Ishikawa (cell line): ENCODE measurements around the gene KCTD11.
A peak's percentile ranks its signal among the peaks of the same experiment; 100 is the strongest.

ENCODE experiments used
- CEBPB ChIP-seq: IDR thresholded peaks from 2 replicates; pipeline ENCODE4 v1.6.1; 2012
- CREB1 ChIP-seq: IDR thresholded peaks from 2 replicates; pipeline ENCODE4 v1.6.1; 2012; ENCODE audit warnings: low read depth
- EGR1 ChIP-seq: IDR thresholded peaks from 2 replicates; pipeline ENCODE4 v1.6.1; 2012
- EP300 ChIP-seq: IDR thresholded peaks from 2 replicates; pipeline ENCODE4 v1.6.1; 2012; ENCODE audit warnings: borderline replicate concordance
- FOXM1 ChIP-seq: IDR thresholded peaks from 2 replicates; pipeline ENCODE4 v1.6.1; 2012; ENCODE audit warnings: low read depth, borderline replicate concordance
- NFIC ChIP-seq: IDR thresholded peaks from 2 replicates; pipeline ENCODE4 v1.6.1; 2012
- RAD21 ChIP-seq: IDR thresholded peaks from 2 replicates; pipeline ENCODE4 v1.6.1; 2012; ENCODE audit warnings: low read depth
- TAF1 ChIP-seq: IDR thresholded peaks from 2 replicates; pipeline ENCODE4 v1.6.1; 2012; ENCODE audit warnings: low read depth, mild to moderate bottlenecking
- TCF12 ChIP-seq: IDR thresholded peaks from 2 replicates; pipeline ENCODE4 v1.6.1; 2012; ENCODE audit warnings: low read depth
- TEAD4 ChIP-seq: IDR thresholded peaks from 2 replicates; pipeline ENCODE4 v1.6.1; 2012
- YY1 ChIP-seq: IDR thresholded peaks from 2 replicates; pipeline ENCODE4 v1.6.1; 2012; ENCODE audit warnings: low read depth
- ZBTB7A ChIP-seq: IDR thresholded peaks from 2 replicates; pipeline ENCODE4 v1.6.1; 2012; ENCODE audit warnings: low read depth
- TF ChIP-seq, protein P1 (sequence below): IDR thresholded peaks from 2 replicates; pipeline ENCODE4 v1.6.1; 2012; ENCODE audit warnings: low read depth, mild to moderate bottlenecking
- TF ChIP-seq, protein P2 (sequence below): IDR thresholded peaks from 2 replicates; pipeline ENCODE4 v1.6.1; 2012
- TF ChIP-seq, protein P3 (sequence below): IDR thresholded peaks from 2 replicates; pipeline ENCODE4 v1.6.1; 2012

KCTD11 gene

DNA sequence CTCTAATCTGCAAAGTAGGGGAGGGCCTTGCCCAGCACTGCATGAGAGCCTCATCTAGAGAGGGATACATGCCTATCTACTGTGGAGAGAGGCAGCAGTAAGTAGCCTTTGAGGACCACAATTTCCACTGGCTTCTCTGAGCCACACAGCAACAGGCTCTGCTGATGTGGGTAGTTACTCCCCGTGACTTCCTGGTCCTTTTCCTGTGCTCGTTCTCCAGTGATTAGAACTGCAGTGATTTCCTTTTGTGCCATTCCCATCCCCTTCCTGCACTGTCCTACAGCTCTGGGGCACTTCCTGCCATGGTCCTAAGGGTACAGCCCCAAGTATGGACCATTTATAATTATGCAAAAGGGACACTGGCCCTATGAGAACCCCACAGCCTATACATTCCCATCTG lies 39.3 kb downstream of the KCTD11 start:
- no peak for TF ChIP-seq TAF1
- TF ChIP-seq, protein P1, sequence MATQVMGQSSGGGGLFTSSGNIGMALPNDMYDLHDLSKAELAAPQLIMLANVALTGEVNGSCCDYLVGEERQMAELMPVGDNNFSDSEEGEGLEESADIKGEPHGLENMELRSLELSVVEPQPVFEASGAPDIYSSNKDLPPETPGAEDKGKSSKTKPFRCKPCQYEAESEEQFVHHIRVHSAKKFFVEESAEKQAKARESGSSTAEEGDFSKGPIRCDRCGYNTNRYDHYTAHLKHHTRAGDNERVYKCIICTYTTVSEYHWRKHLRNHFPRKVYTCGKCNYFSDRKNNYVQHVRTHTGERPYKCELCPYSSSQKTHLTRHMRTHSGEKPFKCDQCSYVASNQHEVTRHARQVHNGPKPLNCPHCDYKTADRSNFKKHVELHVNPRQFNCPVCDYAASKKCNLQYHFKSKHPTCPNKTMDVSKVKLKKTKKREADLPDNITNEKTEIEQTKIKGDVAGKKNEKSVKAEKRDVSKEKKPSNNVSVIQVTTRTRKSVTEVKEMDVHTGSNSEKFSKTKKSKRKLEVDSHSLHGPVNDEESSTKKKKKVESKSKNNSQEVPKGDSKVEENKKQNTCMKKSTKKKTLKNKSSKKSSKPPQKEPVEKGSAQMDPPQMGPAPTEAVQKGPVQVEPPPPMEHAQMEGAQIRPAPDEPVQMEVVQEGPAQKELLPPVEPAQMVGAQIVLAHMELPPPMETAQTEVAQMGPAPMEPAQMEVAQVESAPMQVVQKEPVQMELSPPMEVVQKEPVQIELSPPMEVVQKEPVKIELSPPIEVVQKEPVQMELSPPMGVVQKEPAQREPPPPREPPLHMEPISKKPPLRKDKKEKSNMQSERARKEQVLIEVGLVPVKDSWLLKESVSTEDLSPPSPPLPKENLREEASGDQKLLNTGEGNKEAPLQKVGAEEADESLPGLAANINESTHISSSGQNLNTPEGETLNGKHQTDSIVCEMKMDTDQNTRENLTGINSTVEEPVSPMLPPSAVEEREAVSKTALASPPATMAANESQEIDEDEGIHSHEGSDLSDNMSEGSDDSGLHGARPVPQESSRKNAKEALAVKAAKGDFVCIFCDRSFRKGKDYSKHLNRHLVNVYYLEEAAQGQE, result no peak

DNA sequence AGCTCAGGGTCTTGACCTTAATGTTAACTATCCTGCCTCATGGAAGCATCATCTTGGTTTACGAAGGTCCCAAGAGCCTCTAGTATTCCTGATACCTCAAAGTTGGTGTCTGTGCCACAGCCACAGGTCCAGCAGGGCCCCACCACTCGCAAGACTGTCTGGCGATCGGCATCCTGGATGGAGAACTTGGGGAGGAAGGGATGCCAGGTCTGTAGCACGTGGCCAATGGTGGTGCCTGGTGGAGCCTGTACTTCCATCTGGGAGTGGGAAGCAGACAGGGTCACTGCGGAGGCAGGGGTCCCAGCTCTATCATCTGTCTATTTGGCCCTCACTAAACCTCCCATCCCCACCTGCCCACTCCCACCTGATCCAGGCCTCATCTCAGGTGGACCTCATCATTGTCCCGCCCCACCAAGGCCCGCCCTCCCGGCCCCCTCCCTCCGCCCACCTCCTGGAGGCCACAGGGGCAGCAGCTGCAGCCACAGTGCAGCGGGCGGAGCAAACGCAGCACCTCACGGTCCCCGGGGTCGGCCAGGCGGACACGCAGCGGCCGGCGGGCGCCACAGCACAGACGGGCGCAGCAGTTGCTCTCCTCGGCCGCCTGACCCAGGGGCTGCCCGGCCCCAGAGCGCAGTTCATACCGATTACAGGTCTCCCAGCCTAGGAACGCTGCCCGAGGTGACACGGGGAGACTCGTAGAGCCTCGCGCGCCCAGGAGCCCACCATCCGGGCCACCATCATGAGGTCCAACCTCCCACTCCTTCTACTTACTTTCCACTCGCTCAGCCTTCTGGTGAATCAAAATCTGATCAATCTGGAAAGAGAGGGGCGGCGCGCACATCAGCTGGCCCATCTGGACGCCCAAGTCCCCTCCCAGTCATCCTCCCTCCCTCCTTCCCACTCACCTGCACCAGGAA lies 41.0 kb downstream of the KCTD11 start:
- TF ChIP-seq EP300, result no peak
- TF ChIP-seq FOXM1, result no peak
- no peak for TF ChIP-seq TEAD4
- no peak for TF ChIP-seq EGR1
- TF ChIP-seq, protein P2, sequence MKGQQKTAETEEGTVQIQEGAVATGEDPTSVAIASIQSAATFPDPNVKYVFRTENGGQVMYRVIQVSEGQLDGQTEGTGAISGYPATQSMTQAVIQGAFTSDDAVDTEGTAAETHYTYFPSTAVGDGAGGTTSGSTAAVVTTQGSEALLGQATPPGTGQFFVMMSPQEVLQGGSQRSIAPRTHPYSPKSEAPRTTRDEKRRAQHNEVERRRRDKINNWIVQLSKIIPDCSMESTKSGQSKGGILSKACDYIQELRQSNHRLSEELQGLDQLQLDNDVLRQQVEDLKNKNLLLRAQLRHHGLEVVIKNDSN, result no peak
- TF ChIP-seq CREB1, result no peak
- no peak for TF ChIP-seq RAD21

DNA sequence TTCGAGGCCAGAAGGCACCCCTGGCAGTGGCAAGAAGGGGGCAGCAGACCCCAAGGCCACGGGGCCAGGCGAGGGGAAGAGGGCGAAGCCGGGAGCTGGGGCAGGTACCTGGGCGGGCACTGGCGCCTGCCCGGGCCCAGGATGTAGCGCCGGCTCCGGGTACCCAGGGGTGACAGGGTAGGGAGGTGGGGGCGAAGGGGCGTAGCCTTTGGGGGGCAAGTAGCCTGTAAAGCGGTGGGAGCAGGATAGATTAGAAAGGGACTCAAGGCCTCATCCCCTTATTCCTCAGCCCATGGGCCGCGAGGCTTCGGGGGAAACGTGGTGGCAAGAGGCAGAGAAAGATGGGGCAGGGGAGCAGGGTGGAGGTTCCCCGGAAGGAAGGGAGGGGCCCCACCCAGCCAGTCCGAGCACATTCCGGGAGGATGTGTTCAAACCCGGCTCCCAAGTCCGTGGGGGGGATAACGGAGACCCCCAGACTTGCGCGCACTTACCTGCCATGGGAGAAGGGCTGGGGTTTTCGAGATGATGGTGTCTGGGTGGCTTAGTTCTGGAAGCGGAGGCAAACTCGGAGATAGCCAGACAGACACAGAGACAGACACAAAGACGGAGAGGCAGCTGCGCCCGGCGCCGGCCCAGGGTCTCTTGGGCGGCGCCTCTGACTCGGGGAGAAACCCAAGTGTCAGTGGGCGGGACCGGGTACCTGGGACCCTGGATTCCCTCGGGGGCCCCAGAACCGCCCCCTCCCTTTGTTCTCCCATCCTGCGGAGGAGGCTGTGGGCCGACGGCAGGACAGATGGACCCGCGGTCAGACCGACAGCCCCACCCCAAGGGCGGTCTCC lies 41.9 kb downstream of the KCTD11 start:
- TF ChIP-seq, protein P1, result no peak
- TF ChIP-seq, protein P2, result no peak
- no peak for TF ChIP-seq EP300
- no peak for TF ChIP-seq NFIC
- TF ChIP-seq FOXM1, result no peak
- TF ChIP-seq CREB1, result no peak
- no peak for TF ChIP-seq TCF12
- peak; percentile 43; the same call in 1 of the 2 replicates for TF ChIP-seq TEAD4
- TF ChIP-seq RAD21, result no peak
- no peak for TF ChIP-seq YY1
- TF ChIP-seq TAF1, result no peak
- no peak for TF ChIP-seq EGR1
- TF ChIP-seq, protein P3, sequence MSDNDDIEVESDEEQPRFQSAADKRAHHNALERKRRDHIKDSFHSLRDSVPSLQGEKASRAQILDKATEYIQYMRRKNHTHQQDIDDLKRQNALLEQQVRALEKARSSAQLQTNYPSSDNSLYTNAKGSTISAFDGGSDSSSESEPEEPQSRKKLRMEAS, result peak; percentile 32; the same call in 1 of the 2 replicates
- TF ChIP-seq CEBPB, result no peak
- peak; percentile 76 for TF ChIP-seq ZBTB7A

DNA sequence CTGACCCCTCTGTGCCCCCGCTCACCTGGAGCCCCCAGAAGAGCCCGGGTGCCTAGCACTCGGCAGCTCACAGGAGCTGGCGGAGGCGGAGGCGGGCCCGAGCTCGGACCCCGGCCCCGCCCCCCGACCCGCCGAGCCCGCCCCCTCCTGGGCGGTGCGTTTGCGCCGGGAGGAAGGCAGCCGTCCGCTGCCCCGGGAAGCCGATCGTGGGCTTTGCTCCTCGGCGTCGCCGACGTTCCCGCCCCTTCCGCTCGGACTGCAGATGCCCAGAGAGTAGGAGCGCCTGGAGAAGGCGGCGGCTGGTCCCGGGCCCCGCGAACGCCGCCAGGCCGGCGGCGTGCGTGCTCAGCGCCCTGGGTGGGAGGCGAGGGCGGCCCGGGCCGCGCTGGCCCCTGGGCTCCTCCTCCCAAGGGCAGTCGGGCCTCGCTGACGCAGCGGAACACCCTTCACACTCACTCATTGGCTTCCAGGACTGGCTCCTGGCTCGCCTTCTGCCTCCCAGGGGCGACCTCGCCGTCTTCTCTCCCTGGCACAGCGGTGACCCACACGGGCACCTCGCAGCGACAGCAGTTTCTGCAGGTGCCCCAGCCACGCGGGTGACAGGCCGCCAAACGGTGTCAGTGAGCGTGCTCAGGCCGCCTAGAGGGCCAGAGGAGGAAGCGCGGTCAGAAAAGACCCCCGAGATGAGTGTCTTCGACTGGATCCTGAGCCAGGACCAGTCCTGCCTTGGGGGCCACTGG lies 42.7 kb downstream of the KCTD11 start, which contains the start of gene PLSCR3:
Gene PLSCR3, minus strand, starts transcription at position 74 of the 740 bp plus-strand sequence. CDS start 415 bp downstream, outside the sequence.
- TF ChIP-seq CEBPB (no peak), TCF12 (no peak), CREB1 (no peak), EGR1 (no peak), TEAD4 (no peak), TAF1 (peak; percentile 59; the same call in 1 of the 2 replicates), FOXM1 (no peak), EP300 (no peak), ZBTB7A (peak; percentile 41; the same call in 1 of the 2 replicates), YY1 (peak; percentile 23; the same call in 1 of the 2 replicates), RAD21 (no peak), NFIC (no peak)
- TF ChIP-seq, protein P1, result no peak
- TF ChIP-seq, protein P2, result no peak
- TF ChIP-seq, protein P3, result peak; percentile 77
